ENCODE results near the gene KLHL1. TPM values are rescaled to one million over a fixed set of nuclear protein-coding genes. Genes with fewer than 3 reads are reported as not detected.

KLHL1 gene
- polyA plus RNA-seq, 3 donors = not detected

GRCh38 chr13:69828527-69828926 is 279.7 kb downstream of the KLHL1 start:
- H3K4me3 Mint-ChIP-seq = no peak overlapping the region
- WGBS (ENCODE audit: insufficient coverage) = 94% methylated on average over 2 of the region's 2 CpGs
- no peak overlapping the region for H2AFZ ChIP-seq (ENCODE audit: insufficient read depth, low read depth, low read length, poor library complexity, severe bottlenecking)

GRCh38 chr13:69820180-69820579 is 288.1 kb downstream of the KLHL1 start:
- Mint-ChIP-seq H3K4me3 (no peak overlapping the region), H3K27me3 (ENCODE audit: low read depth in 3 of 3) (no peaks in the 10 kb centered on the region), H3K36me3 (no peaks in the 10 kb centered on the region), H3K9me3 (peaks cover 0 to 8% (median 3%) of the 10 kb centered on the region in 7 donors), H3K27ac (no peak overlapping the region), H3K4me1 (no peaks in the 10 kb centered on the region)
- H3K79me2 ChIP-seq (ENCODE audit: insufficient read depth, low read length) = no peaks in the 10 kb centered on the region
- no peak for TF ChIP-seq CTCF (IDR thresholded peaks at IDR 0.05)
- no peak overlapping the region for H3K4me3 ChIP-seq (replicated peaks in 1 of 3; ENCODE audit: low read depth in 2 of 3, low read length in 3 of 3)
- WGBS (ENCODE audit: insufficient coverage) = 86% methylated on average over 2 of the region's 6 CpGs
- H3K9ac ChIP-seq (ENCODE audit: insufficient read depth, low read length, poor library complexity, severe bottlenecking) = no peak overlapping the region
- no peak overlapping the region for H3K27ac ChIP-seq (ENCODE audit: low read depth in 1 of 2, low read length in 2 of 2)
- H3K9me3 ChIP-seq (replicated peaks in 1 of 2; ENCODE audit: control insufficient read depth in 1 of 2, insufficient read depth in 1 of 2, low read length in 2 of 2) = peaks cover 0 to 3% of the 10 kb centered on the region in 2 donors
- DNase-seq = no peak
- H2AFZ ChIP-seq (ENCODE audit: insufficient read depth, low read depth, low read length, poor library complexity, severe bottlenecking) = no peak overlapping the region
- no peaks in the 10 kb centered on the region for H3K4me1 ChIP-seq (ENCODE audit: control insufficient read depth in 1 of 2, insufficient read depth in 2 of 2, low read length in 2 of 2)
- no peaks in the 10 kb centered on the region for H3K36me3 ChIP-seq (replicated peaks in 1 of 2; ENCODE audit: control insufficient read depth in 1 of 2, insufficient read depth in 2 of 2, low read length in 2 of 2)
- no peak overlapping the region for H3K4me2 ChIP-seq (replicated peaks; ENCODE audit: extremely low read depth, low read length, poor library complexity, severe bottlenecking)
- H3K27me3 ChIP-seq (ENCODE audit: control insufficient read depth in 2 of 2, insufficient read depth in 2 of 2, low read length in 2 of 2) = no peaks in the 10 kb centered on the region
- intact Hi-C loops (cut with micrococcal nuclease) = no loop called here
- H4K20me1 ChIP-seq (ENCODE audit: insufficient read depth, low read length) = no peaks in the 10 kb centered on the region

More at GRCh38 chr13:69828527-69828926, 279.7 kb downstream of the KLHL1 start:
- no peak overlapping the region for H3K9ac ChIP-seq (ENCODE audit: insufficient read depth, low read length, poor library complexity, severe bottlenecking)
- Mint-ChIP-seq H3K27ac (no peak overlapping the region), H3K27me3 (ENCODE audit: low read depth in 3 of 3) (peaks cover 0 to 2% (median 0%) of the 10 kb centered on the region in 3 donors), H3K36me3 (no peaks in the 10 kb centered on the region), H3K9me3 (peaks cover 1 to 14% (median 6%) of the 10 kb centered on the region in 7 donors), H3K4me1 (no peaks in the 10 kb centered on the region)
- no peak for TF ChIP-seq CTCF (IDR thresholded peaks at IDR 0.05)
- intact Hi-C loops (cut with micrococcal nuclease) = no loop called here
- H3K36me3 ChIP-seq (replicated peaks in 1 of 2; ENCODE audit: control insufficient read depth in 1 of 2, insufficient read depth in 2 of 2, low read length in 2 of 2) = no peaks in the 10 kb centered on the region
- peaks cover 0 to 13% of the 10 kb centered on the region in 2 donors for H3K9me3 ChIP-seq (replicated peaks in 1 of 2; ENCODE audit: control insufficient read depth in 1 of 2, insufficient read depth in 1 of 2, low read length in 2 of 2)
- H3K4me1 ChIP-seq (ENCODE audit: control insufficient read depth in 1 of 2, insufficient read depth in 2 of 2, low read length in 2 of 2) = no peaks in the 10 kb centered on the region
- H3K27me3 ChIP-seq (ENCODE audit: control insufficient read depth in 2 of 2, insufficient read depth in 2 of 2, low read length in 2 of 2) = no peaks in the 10 kb centered on the region
- H3K27ac ChIP-seq (ENCODE audit: low read depth in 1 of 2, low read length in 2 of 2) = no peak overlapping the region
- no peaks in the 10 kb centered on the region for H3K79me2 ChIP-seq (ENCODE audit: insufficient read depth, low read length)
- DNase-seq = no peak
- no peaks in the 10 kb centered on the region for H4K20me1 ChIP-seq (ENCODE audit: insufficient read depth, low read length)
- H3K4me3 ChIP-seq (replicated peaks in 1 of 3; ENCODE audit: low read depth in 2 of 3, low read length in 3 of 3) = no peak overlapping the region
- H3K4me2 ChIP-seq (replicated peaks; ENCODE audit: extremely low read depth, low read length, poor library complexity, severe bottlenecking) = no peak overlapping the region
